Stimulated activated naive CD8-positive, alpha-beta T cell treated with anti-CD3 and anti-CD28 coated beads, Interleukin-15, Interleukin-2, amounts not matched to agents 100 U/mL and 50 U/mL, for 24 hours (primary cell): ENCODE results near the gene MACROD1.
"Not testable (repeated sequence)": the region's sequence is repeated elsewhere in the genome, so short reads cannot be mapped to it uniquely, and the experiment has no call there.

ENCODE experiments used
- ATAC-seq: fragments of 150-1000 bp; cut with Tn5 transposase; one replicate; pipeline ENCODE4 v1.10.0; 2021
- DNase-seq: peaks from one replicate; pipeline ENCODE4 v3.0.0; 2021

MACROD1 gene

DNA sequence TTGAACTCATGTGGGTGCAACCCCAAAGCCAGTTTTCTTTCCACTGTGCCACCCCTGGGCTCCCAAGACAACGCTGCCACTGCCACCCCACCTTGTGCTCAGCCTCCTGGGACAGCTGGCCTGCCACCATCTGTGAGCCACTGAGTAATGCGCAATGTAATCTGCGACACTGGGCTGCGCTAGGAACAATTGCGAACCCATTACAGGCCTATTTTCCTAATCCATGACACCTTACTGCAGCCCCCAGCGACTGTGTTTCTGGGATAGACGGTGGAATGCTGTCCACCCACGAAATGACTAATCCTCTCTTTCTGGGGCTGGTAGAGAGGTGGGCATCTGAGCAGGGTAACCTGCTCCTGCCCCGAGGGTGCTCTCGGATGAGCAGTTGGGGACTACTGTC is 108.0 kb downstream of the MACROD1 start:
- DNase-seq (no peak), ATAC-seq (no peak)

DNA sequence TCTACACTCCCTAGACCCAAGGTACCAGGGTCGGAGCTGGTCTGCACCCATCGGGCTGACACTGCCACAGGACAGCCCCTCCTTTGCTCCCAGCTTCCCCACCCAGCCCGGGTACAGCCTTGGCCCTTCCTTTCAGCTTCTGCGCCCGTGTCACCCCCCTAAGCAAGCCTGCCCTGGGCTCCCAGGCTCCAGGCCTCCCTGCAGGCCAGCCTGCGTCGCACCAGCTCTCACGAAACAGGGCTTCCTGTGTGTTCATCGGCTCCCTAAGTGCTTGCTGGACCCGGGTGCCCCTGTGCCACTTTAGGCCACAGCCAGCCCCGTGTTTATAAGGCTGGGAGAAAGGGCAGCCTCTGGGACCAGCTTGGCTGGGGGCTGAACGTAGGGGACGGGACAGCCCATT is 109.1 kb downstream of the MACROD1 start:
- ATAC-seq (no peak), DNase-seq (no peak)

DNA sequence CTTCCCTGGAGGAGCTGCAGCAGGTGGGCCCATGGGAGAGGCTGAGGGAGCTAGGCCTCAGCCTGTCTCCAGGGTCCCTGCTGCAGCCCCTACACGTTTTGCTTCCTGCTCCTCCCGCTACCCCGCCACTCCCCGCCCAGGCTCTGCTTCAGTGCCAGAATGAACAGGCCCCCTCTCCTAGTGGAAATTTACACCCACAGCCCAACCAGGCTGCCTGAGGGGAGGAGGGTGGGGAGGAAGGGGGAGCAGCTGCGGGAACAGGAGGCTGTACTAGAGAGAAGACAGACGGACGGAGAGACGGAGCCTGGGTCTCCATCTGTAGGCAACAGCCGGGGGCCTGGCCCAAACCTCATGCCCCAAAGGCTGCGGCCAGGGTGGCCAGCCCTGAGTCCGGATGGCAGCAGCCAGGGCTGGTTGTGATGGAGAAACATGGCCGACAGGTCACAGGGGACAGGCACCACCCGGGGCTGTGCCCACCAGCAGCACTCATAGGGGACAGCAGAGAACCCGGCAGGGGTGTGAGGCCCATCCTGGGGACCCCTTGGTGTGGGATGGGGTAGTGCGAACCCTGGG is 109.6 kb downstream of the MACROD1 start:
- ATAC-seq: no peak

DNA sequence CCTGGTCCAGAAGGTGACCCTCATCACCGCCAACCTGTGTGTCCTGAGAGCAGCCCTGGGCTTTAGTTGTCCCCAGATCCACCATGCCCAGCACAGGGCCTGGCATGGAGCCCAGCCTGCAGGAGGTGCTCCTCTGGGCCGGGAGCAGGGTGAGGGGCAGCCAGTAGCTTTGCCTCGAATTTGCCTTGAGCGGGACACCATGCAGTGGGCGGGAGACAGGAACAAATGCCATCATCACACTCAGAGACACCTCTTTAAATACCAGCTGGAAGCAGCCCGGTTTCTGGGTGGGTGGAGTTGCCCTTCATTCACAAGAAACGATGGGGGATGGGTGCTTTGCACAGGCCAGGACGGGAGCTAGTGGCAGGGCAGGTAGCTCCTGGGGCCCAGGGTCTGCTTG is 110.8 kb downstream of the MACROD1 start:
- ATAC-seq (no peak), DNase-seq (no peak)

More for the DNA sequence above, 109.6 kb downstream of the MACROD1 start:
- DNase-seq: no peak

DNA sequence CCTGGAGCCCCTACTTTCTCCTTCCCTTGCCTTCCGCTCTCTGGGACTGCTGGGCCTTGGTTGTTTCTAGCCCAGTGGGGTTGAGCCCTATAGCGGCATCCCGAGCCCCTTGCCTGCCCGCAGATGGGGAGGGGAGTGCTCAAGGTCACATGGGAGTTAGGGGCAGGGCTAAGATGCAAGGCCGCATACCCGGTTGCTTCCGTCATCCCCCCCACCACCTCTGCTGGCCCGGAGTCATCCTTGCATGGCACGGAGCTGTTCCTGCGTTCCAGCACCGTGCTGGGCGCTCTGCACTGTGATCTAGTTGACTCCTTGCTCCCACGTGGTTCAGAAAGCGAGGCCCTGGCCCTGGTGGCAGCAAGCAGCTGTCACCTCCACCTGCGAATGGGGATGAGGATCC is 112.2 kb downstream of the MACROD1 start:
- DNase-seq: no peak
- no peak for ATAC-seq

DNA sequence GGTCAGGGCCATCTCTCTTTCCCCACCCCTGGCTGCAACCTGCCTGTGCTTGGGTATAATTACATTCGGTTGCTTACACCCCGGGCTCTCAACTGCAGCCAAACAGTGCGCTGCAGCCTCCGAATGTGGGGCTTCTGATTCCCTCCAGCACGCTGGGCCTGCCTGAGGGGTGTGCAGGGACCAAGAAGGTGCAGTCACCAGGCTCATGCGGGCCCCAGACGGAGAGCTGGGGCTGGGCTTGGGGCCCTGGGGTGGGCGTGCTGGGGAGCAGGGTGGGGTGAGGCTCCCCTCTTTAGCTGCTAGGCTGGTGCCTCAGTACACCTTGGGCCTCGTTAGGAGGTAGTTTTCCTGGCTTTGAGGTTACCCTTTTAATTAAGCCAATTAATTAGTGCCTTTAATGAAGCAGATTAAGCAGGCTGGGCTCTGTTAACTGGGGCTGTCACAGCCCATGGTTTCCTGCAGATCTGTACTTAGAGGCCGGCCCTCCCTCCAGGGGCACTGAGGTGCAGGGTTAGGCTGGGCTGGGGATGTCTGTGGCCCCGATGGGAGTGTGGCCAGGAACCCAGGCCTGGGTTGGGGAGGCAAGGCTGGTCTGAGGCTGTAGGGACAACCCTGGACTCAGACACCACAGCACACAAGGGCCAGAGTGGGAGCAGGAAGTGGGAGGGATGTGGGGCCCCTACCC is 112.8 kb downstream of the MACROD1 start:
- ATAC-seq (no peak), DNase-seq (no peak)

DNA sequence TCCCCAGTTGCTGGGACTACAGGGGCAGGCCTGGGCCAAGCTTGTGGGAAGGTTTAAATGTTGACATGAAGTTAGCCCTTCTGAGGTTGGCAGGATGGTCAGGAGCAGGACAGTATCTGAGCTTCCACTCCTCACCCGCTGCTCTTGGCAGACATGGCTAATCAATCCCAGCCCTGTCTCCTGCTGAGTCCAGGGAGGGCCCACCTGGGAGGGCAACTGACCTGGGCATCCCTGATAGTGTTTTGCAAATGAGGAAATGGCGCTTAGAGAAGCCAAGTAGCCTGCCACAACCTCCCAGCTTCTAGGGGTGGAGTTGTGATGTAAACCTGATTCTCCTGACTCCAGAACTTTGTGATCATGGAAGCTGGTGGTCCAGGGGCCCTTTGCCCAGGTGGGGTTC is 113.5 kb downstream of the MACROD1 start:
- no peak for ATAC-seq
- no peak for DNase-seq

DNA sequence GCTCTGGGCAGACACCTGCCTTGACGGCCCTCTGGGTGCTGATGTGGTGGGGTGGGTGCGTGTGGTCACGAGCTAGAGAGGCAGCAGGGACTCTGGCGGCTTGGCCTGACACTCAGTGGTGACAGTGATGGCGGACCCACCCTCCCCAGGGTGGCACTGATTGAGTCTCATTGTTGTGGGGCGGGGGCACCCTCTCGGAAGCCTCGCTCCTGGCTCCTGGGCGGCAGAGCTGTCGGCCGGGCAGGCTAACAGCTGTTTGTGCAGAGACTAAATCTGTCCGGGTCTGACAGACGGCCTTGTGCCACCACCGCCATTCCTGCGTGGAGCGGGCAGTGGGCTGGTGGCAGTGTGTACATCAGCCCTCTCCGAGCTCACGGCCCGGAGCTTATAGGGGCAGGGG is 114.6 kb downstream of the MACROD1 start:
- DNase-seq (no peak), ATAC-seq (no peak)

DNA sequence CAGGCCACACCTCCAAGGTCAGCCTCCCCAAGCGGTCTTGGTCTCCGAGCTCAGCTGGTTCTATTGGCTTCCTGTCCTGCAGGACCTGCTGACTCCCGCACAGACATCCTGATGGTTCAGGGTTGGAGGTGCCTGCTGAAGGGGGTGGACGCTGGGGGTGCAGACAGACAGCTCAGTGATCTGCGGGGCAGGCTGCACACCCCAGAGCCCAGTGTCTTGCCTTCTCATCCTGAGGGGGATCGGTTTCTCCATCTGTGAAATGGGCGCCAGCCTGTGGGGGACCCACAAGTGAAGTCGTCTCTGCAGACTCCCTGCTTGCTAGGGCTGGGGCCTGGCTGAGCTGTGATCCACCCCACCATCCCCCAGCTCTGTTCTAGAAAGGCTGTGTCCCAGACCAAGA is 116.4 kb downstream of the MACROD1 start:
- ATAC-seq: no peak
- DNase-seq: no peak

DNA sequence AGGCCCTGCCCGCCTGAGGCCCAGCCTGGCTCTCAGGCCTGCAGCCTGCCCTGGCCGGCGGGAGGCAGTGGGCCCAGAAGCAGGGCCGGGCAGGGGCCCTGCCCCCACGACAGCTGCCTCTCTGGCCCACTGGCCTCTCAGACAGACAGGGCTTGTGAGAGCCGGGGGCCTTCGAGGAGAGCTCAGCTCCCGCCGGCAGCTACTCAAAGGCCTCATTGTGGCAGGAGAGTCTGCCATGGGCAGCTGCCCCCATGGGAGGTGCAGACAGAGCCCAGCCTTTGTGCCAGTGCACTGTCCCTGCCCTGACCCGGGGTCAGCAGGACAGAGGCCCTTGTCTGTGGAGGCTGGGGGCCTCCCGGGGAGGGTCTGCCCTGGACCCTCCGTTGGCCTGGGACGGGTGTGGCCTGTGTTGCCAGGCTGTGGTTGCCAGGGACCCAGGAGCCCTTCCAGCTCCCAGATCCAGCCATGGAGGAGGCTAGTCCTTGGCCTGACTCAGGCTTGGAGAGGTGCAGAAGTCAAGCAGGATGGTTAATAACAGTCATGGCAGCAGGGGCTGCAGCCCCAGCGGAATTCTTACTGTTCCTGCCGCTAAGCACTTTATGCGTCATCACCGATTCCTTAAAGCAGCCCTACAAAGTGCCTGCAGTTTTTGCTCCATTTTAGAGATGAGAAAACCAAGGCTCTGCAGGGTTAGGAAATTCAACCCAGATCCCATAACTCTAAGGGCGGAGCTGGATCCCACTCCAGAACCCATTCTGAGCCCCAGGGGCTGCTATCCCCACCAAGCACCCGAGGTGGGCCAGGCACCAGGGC is 117.7 kb downstream of the MACROD1 start:
- DNase-seq: no peak
- no peak for ATAC-seq

DNA sequence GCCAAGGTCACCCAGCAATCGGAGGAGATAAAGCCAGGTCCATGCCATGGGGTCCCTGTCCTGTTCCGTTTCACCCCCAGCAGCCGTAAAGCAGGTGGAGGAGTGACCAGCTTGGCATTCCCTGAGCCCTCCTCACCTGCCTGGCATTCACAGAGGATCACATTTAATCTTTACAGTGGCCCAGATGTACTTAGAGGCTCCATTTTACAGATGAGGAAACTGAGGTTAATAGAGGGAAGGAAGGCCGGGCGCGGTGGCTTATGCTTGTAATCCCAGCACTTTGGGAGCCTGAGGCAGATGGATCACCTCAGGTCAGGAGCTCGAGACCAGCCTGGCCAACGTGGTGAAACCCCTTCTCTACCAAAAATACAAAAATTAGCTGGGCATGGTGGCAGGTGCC is 118.5 kb downstream of the MACROD1 start:
- not testable (repeated sequence) for DNase-seq

DNA sequence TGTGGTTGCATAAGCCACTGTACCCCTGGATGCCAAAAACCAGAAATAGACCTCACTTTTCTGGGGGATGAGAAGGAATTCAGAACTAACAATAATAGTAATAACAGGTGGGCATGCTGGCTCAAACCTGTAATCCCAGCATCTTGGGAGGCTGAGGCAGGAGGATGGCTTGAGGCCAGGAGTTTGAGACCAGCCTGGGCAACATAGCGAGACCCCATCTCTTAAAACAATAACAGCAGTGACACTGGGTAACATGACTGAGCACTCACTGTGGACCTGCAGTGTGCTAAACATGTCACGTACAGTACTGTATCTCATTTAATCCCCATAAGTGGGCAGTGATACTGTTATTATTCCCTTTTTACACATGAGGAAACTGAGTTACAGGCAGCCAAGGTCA is 120.2 kb downstream of the MACROD1 start:
- DNase-seq (no peak), ATAC-seq (no peak)

More for the DNA sequence above, 118.5 kb downstream of the MACROD1 start:
- ATAC-seq: not testable (repeated sequence)

DNA sequence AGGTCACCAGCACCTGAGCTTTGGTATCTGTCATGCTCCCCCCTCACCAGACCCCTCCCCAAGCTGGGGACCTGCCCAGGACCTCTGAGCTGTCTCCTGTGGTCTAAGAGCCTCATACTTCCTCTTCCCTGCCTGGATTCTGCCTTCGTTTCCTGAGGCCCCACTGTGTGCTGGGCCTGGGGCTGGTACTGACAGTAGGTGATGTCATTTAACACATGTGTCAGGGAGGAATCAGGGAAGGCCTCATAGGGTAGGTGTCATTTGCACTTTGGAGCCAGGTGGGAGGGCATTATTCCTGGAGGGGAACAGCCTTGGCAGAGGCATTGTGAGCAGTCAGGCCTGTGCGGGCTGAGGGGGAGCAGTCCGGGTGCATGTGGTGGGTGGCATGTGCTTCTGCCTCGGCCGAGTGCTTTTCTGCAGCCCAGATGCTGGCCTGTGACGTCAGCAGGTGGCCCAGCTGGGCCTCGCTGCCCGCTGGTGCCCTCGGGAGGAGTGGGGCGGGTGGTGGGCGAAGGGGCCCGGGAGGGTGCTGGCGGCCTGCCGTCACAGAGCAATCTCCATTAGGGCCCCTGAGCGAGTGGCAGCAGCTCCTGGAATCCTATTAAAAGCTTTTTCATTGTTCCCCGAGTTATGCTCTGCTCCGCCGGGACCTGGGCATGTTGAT is 121.1 kb downstream of the MACROD1 start:
- ATAC-seq (no peak), DNase-seq (no peak)

DNA sequence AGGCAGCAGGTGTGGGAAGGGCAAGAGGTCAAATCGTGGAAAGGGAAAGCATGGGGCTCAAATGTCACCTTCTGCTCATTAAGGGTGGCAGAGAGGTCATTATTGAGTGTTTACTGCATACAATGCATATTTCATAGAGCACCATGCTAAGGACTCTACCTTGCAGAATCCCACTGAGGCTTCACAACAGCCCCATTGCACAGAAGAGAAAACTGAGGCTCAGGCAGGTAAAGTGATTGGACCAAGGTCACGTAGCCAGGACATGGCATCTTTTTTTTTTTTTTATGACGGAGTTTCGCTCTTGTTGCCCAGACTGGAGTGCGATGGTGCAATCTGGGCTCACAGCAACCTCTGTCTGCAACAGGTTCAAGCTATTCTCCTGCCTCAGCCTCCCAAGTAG is 122.4 kb downstream of the MACROD1 start:
- DNase-seq: no peak
- no peak for ATAC-seq

DNA sequence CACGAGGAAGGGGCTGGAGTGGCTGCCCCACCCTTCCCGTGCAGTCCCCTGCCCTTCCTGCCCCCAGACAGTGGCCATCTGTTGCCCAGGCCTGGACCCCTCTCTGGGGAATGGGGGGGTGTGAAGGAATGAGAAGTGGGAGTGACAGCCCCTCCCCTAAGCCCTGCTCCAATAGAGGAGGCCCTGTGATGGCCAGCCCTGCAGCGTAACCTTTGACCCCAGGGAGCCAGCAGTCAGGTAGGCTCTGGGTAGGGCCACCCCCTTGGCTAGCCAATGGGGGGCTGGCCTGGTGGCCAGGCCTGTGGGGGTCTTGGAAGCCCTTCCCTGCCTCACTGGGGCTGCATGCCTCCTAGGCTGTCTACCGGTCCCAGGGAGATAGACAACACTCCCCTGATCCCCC is 123.6 kb downstream of the MACROD1 start:
- no peak for ATAC-seq

DNA sequence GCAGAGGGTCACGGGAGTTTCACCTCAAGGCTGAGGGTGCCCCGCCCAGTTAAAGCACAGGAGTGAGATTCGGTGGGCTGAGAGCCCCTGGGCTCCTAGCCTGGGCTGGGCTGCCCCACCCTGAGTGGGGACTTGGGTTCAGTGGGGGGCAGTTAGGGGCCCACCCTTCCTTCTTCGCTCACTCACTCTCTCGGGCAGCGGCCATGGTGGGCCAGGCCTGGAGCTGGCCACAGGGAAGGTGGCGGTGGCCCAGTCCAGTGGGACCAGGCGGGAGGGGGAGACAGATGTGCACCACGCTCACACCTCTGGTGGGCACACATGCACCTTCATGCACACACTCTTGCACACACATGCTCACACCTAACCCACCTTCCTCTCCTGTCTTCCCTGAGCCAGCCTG is 124.1 kb downstream of the MACROD1 start:
- ATAC-seq: no peak
- no peak for DNase-seq

More for the DNA sequence above, 123.6 kb downstream of the MACROD1 start:
- DNase-seq: no peak

DNA sequence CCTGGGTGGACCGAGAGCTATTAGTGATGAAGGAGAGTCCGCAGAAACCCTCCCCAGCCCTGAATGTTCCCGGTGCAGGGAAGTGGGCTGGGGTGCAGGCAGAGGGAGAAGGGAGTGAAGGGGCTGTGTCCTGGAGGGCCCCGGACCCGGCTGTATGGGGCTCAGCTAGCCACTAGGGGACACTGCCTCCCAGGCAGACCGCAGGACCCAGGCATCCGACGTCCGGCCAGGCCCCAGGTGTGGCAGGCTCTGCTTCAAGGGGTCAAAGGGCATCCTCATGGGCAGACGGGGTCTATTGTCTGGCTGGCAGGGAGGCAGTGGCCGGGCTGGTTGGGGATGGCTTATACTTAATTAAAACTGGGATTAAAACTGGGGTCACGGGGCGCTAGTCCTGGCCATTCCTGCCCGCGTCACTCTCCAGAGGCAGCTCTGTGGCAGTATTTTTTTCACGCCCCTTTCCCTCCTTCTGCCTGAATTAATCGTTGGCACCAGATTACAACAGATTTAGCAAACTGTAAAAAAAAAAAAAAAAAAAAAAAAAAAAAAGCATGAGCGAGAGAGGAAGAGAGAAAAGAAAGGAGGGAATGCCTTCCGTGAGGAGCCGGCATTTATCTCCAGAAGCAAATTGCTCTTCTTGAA is 125.1 kb downstream of the MACROD1 start:
- no peak for ATAC-seq
- DNase-seq: no peak

DNA sequence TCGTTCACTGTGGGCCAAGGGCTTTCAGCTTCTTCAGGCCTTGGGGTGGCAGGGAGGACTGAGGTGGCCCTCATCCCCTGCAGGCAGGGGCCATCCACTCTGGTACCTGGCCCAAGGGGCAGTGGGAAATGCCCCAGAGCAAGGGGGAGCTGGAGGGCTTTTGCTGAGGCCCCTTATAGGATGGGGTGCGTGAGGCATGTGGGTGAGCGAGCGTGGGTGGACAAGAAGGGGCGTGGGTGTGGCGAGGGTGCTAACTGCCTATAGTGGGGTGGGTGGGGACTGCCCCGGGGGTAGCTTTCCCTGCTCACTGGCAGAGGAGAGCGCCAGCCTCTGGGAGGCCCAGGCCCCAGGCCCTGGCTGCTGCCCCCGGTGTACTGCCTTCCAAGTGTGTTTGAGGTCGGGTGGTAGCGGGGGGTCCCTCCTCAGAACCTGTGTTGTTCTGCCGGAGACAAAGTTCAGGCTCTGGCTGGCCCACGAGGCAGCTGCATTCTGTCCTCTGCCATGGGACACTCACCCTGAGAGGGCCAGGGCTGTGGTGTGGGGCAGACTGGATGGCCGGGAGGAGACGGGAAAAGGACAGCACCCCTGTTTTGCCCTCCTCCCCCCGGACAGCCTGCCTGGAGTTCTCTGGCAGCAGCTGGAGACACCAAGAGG is 126.8 kb downstream of the MACROD1 start:
- no peak for DNase-seq
- ATAC-seq: no peak

DNA sequence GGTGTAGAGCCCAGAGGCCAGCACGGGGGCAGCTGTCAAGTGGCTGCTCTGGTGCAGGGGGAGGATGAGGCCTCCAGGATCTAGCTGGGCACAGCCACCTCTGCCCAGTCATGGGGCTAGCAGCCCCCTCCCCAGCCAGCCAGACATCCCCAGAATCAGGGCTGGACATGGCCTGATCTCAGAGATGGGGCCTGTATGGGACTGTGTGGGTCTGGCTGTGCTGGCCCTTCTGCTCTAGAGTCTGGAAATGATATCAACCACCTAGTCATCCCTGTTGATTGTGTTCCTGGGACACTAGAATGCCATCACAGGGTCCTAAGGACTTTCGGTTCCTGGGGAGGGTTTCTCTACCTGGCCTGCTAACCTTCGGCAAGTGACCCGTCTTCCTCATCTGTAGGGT is 127.4 kb downstream of the MACROD1 start:
- ATAC-seq (no peak), DNase-seq (no peak)

DNA sequence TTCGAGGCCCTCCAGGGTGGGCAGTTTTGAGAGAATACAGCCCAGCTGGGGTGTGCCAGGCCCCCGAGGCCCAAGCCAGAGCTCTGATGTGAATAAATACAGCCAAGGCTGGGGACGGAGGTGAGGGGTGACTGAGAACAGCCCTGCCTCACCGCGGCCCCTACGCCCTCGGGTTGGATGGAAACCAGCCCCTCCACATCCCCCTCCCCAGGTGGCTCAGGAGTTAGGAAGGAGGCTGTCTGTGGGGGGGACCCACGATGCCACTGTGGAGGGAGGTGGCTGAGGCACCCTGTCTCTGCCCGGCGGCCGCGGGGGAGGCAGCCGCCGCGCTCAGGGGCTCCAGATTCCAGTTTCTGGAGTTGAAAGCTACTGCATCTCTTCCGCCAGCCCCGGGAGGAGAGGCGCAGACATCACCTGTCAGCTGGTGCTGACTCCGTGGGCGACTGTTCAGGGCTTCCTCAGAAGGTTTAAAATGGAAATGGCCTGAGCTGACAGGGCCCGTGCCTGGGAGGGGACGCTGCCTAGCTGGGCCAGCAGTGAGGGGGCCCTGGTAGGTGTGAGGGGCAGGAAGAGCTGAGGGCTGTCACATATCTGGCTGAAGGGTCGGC is 128.8 kb downstream of the MACROD1 start:
- no peak for DNase-seq
- no peak for ATAC-seq
